ENCODE data around the gene CDK9.
A peak's percentile ranks its signal among the peaks of the same experiment; 100 is the strongest.
"Not testable (repeated sequence)": the region's sequence is repeated elsewhere in the genome, so short reads cannot be mapped to it uniquely, and the experiment has no call there.

The CDK9 gene

DNA sequence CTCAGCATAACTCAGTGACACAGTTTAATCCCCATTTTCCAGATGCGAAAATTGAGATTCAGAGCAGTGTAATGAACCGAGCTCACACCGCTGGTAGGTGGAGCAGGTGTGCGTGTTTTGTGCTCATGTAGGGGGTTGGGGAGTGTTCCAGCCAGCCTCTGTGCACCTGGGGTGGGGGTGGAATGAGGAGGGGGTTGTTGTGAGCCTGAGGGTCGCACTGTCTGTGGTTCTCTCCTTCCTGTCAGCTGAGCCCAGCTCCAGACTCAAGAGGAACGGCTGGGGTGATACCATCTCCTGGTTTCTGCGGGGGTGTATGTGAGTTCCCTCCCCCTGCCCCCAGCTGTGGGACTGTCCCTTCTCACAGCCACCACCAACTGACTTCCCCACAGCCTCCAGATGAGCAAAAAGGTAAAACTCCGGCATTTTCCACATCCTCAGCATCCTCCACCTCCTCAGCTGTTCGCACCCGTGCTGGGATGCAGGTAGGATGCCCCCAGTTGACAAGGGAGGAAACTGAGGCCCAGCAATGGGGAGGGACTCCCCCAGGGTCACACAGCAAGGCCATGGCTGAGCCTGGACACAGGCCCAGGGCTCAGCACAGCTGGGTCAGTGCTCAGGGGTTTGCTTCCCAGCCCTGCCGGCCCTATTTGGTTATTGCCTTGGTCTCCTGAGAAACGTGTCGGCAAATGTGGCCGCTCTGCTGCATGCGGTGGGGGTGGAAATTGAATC, 9.5 kb upstream of the CDK9 start:
- H3K4me3 ChIP-seq (ENCODE audit: low read length) = no peak overlapping the region
- TF ChIP-seq, protein P1, sequence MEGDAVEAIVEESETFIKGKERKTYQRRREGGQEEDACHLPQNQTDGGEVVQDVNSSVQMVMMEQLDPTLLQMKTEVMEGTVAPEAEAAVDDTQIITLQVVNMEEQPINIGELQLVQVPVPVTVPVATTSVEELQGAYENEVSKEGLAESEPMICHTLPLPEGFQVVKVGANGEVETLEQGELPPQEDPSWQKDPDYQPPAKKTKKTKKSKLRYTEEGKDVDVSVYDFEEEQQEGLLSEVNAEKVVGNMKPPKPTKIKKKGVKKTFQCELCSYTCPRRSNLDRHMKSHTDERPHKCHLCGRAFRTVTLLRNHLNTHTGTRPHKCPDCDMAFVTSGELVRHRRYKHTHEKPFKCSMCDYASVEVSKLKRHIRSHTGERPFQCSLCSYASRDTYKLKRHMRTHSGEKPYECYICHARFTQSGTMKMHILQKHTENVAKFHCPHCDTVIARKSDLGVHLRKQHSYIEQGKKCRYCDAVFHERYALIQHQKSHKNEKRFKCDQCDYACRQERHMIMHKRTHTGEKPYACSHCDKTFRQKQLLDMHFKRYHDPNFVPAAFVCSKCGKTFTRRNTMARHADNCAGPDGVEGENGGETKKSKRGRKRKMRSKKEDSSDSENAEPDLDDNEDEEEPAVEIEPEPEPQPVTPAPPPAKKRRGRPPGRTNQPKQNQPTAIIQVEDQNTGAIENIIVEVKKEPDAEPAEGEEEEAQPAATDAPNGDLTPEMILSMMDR (IDR thresholded peaks at IDR 0.05; ENCODE audit: insufficient read depth, low read depth, low read length, missing control alignments) = no peak
- DNase-seq (ENCODE audit: low read depth) = no peak

GRCh38 chr9:127776924-127777289, 8.9 kb upstream of the CDK9 start:
- DNase-seq (ENCODE audit: low read depth) = no peak
- H3K4me3 ChIP-seq (ENCODE audit: low read length) = no peak overlapping the region
- TF ChIP-seq, protein P1 (IDR thresholded peaks at IDR 0.05; ENCODE audit: insufficient read depth, low read depth, low read length, missing control alignments) = no peak

DNA sequence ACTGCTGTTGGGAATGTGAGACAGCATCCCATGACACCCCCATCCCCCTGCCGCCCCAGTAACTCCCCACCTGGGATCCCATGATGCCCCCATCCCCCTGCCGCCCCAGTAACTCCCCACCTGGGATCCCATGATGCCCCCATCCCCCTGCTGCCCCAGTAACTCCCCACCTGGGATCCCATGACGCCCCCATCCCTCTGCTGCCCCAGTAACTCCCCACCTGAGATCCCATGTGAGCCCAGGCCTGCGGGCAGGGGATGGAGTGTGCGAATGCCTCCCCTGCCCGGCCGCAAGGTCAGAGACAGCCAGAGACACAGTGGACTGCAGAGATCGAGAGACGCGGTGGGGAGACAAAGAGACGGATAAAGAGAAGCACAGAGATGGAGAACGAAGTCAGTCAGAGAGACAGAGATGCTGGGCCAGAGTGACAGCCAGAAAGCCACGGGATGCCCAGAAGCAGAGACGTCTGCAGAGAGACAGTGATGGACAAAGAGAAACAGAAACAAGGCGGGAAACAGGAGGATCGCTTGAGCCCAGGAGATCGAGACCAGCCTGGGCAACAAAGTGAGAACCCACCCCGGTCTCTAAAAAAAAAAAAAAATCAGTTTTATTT, 8.4 kb upstream of the CDK9 start:
- TF ChIP-seq, protein P1 (IDR thresholded peaks at IDR 0.05; ENCODE audit: insufficient read depth, low read depth, low read length, missing control alignments) = no peak
- DNase-seq (ENCODE audit: low read depth) = no peak
- H3K4me3 ChIP-seq (ENCODE audit: low read length) = no peak overlapping the region

GRCh38 chr9:127778280-127779135, 7.3 kb upstream of the CDK9 start, which contains the start of gene SH2D3C:
TSS of gene SH2D3C (minus strand) at chr9:127778666. CDS start at chr9:127778627, 39 bp downstream.
- no peak within 1 kb of the TSS for H3K4me3 ChIP-seq (ENCODE audit: low read length)
- TF ChIP-seq, protein P1 (IDR thresholded peaks at IDR 0.05; ENCODE audit: insufficient read depth, low read depth, low read length, missing control alignments) = no peak
- no peak for DNase-seq (ENCODE audit: low read depth)

DNA sequence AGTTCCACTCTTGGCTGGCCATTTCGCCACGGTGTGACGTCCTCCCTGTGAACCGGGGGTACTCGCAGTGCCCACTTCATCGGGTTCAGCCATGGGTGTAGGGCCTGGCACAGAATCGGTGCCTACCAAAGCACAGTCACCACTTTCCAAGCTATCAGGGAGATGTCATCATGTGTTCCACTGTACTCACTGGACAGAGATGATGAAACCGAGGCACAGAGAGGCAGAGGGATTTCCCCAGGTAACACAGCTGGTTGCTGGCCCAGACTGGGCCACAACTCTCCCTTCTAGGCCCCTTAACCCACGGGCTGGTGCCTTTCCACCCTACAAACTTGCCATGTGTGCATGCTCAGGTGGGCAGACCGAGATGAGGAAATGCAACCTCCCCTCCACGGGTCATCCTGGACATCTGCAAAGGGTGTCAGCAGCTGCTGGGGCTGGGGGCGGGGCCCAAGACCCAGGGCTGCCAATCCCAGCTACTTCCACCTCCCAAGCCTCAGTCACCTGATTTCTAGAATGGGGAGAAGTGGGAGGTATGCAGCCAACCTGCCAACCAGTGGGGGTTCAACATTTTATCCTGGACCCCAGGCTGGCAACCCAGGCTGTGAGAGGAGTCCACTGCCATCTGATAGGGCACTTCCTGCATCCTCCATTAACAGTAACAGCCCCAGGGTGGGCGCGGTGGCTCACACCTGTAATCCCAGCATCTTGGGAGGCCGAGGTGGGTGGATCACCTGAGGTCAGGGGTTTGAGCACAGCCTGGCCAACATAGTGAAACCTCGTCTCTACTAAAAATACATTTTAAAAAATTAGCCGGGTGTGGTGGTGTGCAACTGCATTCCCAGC, 6.5 kb upstream of the CDK9 start:
- DNase-seq (ENCODE audit: low read depth) = peak; percentile 17
- TF ChIP-seq, protein P1 (IDR thresholded peaks at IDR 0.05; ENCODE audit: insufficient read depth, low read depth, low read length, missing control alignments) = no peak
- H3K4me3 ChIP-seq (ENCODE audit: low read length) = no peak overlapping the region

GRCh38 chr9:127780126-127780885, 5.5 kb upstream of the CDK9 start:
- DNase-seq (ENCODE audit: low read depth) = no peak
- no peak overlapping the region for H3K4me3 ChIP-seq (ENCODE audit: low read length)
- TF ChIP-seq, protein P1 (IDR thresholded peaks at IDR 0.05; ENCODE audit: insufficient read depth, low read depth, low read length, missing control alignments) = no peak

GRCh38 chr9:127780909-127781308, 4.9 kb upstream of the CDK9 start:
- not testable (repeated sequence) for H3K4me3 ChIP-seq (ENCODE audit: low read length)
- DNase-seq (ENCODE audit: low read depth) = peak; percentile 39
